SU-DHL-6 (cell line): ENCODE results near the gene MYO10.

Experiments
- EZH2phosphoT487 ChIP-seq: fragments of 200-600 bp; sonication (generic), shearing (Covaris generic); conservative IDR thresholded peaks from 2 replicates; pipeline ENCODE4 v1.6.1; 2018; ENCODE audit warnings: mild to moderate bottlenecking, antibody characterized with exemption, low read length, moderate library complexity, mixed read lengths
- TF ChIP-seq, protein P1 (sequence below): fragments of 200-600 bp; sonication (generic); IDR thresholded peaks from one replicate; pipeline ENCODE4 v1.5.1; 2017; ENCODE audit warnings: antibody characterized with exemption, mild to moderate bottlenecking, low read length, moderate library complexity; ENCODE audit not compliant: insufficient read depth, poor library complexity, severe bottlenecking

DNA sequence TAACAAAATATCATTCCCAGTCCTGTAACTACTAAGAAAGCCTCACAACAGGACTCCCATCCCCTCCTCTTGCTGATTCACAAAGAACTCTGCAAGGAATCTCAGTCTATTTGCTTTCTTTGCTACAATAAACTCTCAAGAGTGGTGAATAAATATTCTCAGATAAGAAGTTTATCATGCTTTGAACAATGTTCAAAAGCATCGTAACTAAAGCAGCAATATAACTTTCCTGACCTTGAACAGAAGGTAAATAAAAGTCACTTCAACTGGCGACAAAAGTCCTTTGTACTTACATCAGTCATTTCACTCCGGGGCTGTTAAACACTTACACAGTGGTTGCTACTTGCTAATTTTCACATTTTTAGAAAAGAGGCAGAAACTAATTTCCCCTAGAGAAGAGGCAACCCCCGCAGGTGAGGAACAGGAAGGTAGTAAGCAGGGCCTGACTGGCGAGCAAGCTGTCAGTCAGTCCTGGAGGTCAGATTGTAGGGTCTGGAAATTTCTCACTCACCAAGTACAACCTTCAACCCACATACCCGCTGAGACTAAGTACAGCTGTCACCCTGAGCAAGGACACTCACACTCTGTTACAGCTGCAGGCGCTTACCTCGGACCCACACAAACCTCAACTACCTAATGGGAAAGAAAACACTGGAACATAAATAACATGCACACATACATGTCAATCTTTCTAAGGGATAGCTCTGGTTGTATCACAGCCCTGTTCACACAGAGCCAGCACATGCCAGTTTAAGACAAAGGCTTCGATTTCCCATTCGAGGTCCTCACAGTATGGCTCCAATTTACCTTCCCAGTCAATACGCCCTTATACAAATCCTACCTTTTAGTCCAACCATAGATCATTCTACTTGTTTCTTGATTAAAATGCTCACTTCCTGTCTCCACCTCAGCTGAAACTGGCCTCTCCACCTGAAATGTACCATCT lies 214.7 kb downstream of the MYO10 start:
- TF ChIP-seq, protein P1, sequence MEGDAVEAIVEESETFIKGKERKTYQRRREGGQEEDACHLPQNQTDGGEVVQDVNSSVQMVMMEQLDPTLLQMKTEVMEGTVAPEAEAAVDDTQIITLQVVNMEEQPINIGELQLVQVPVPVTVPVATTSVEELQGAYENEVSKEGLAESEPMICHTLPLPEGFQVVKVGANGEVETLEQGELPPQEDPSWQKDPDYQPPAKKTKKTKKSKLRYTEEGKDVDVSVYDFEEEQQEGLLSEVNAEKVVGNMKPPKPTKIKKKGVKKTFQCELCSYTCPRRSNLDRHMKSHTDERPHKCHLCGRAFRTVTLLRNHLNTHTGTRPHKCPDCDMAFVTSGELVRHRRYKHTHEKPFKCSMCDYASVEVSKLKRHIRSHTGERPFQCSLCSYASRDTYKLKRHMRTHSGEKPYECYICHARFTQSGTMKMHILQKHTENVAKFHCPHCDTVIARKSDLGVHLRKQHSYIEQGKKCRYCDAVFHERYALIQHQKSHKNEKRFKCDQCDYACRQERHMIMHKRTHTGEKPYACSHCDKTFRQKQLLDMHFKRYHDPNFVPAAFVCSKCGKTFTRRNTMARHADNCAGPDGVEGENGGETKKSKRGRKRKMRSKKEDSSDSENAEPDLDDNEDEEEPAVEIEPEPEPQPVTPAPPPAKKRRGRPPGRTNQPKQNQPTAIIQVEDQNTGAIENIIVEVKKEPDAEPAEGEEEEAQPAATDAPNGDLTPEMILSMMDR: no peak
- no peak for TF ChIP-seq EZH2phosphoT487
